Stimulated activated CD8-positive, alpha-beta memory T cell treated with anti-CD3 and anti-CD28 coated beads, Interleukin-4, amount 100 ng/mL, for 24 hours (primary cell): Measurements from ENCODE around the gene SYK.
"Not testable (repeated sequence)": the region's sequence is repeated elsewhere in the genome, so short reads cannot be mapped to it uniquely, and the experiment has no call there.

ENCODE experiments used
- DNase-seq: peaks from one replicate; pipeline ENCODE4 v3.0.0-alpha.2; 2020; ENCODE audit warnings: low read depth

Gene SYK

DNA sequence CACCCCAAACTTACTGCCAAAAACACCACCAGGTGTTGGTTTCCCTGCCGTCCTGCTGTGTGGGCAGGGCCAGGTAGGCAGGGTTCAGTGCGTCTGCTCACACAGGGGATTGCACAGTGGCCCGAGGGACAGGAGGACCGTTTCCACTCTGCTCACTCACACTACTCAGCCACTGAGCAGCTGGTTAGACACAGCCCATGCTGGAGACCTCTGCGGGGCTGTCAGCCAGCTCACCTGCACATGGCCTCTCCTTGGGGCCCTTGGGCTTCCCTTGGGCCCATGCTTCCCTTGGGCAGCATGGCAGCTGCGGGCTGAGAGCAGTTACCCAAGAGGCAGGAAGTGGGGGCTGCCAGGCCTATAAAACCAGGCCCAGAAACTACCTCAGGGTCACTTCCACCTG is 79.0 kb downstream of the SYK start:
- DNase-seq = no peak

DNA sequence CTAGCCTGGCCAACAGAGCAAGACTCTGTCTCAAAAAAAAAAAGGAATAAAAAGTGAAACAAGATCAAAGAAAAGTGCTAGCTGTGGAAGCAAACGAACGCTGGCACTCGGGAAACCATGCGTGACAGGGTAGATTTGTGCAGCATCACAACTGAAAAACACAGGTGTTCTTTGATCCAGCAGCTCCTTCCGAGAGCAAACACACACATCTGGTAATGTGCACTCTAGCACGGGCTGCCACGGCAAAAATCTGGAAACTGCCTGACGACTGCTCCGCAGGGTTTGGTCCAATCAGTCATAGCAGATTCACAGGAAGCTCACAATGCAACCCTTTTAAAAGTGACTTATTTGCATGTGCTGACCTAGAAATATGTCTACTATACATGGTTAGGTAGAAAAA is 80.0 kb downstream of the SYK start:
- DNase-seq = no peak

DNA sequence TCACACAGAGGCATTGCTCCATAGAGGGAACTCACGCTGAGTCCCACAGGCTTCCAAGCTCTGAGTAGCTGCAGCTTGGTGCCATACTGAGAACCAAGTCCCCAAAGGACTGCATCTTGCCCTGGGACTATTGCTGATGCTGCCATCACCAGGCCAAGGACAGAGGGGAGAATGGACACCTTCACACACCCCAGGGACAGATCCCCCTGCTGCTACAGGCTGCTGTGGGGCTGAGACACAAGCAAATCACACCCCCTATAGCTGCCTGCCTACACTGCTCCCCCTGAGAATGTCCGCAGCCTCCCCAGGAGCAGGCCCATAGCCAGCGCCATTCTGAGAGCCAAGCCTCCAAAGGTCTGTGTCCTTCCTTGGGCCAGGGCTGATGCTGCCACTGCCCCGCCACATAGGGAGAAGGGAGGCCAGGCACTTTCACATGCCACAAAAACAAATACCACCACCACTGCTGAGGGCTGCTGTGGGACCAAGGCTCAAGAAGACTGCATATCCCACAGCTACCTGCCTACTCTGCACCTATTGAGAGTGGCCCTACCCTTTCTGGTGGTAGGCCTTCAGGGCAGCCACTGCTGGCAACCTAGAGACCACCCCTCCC is 81.5 kb downstream of the SYK start:
- DNase-seq = no peak

DNA sequence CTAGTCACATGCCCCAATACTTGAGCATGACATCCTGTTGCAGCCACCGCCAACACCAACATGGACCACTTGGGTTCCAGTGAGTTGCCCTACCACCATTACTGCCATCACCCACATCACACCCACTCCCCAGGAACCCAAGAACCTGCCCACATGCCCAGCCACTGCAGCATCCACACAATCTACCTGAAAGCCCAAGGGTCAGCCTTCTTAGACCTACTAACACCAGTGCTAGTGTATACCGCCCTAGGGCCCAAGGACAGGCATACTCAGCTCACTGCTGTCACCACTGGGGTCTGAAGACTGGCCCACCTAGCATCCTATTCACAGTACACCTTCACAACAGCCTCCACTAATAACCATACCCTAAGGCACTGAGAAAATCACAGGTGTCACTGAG is 82.0 kb downstream of the SYK start:
- DNase-seq = no peak

DNA sequence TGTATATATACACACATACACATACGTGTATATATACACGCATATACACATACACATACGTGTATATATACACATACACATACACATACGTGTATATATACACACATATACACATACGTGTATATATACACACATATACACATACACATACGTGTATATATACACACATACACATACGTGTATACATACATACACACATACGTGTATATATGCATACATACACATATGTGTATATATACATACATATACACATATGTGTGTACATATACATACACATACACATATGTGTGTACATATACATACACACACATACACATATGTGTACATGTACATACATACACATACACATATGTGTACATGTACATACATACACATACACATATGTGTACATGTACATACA is 82.6 kb downstream of the SYK start:
- DNase-seq = no peak

DNA sequence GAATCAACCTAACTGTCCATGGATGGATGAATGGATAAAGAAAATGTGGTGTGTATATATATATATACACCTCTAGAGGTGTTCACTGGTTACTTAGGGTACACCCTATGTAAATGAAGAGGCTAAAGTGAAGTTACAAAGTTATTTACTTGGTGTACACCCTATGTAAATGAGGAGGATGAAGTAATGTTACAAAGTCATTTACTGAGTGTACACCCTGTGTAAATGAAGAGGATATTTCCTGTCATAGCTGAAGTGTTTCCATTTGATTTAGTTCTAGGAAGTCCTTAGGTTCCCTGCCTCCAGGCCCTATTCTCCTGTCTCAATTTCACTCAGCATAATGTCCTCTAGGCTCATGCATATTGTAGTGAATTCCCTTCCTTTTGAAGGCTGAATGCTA is 85.2 kb downstream of the SYK start:
- DNase-seq = not testable (repeated sequence)

DNA sequence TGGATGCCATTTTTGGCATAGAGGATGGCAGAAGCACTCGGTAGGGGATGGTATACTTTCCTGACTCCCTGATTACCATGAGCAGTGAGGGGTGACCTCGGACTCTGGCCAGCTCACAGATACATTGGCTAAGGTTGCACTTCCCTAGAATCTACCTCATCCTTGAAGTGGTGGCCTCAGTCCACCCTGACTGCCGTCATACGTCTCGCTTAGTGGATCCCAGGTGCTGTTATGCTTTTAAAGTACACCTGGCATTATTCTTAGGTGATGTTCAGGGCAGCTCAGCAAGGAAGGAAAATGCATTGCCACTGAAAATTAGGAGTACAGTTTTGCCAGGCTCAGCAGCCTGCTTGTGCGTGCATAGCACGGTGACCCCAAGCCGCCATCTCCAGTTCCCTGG is 87.3 kb downstream of the SYK start:
- DNase-seq = no peak

DNA sequence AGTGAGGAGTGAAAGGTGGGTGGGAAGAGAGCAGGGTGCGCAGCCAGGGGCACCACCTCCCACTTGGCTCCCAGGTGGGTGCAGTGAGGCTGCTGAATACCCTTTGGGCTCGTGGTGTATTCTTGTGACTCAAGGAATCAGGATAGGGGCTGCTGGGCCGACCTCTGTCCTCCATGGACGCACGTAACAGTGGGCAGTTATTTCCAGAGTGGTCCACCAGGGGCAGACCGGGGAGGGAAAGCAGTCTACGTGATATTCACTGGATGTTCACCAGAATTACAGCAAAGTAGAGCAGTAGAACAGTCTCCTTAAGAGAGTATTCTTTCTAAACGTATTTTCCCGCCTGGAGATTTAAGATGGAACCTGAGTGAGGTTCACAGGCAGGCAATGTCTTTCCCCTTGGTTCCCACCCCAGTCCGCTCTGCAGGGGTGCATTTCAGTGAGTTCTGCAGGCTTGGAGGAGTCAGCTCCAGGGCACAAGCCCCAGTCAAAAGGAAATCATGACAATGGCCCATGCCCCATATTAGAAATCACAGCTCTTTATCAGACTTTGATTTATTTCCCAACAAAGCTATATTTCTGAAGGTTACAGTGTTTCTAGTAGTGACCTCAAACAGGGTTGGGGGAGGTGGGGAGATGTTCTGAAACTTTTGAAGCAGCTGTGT is 88.7 kb downstream of the SYK start:
- DNase-seq = no peak

DNA sequence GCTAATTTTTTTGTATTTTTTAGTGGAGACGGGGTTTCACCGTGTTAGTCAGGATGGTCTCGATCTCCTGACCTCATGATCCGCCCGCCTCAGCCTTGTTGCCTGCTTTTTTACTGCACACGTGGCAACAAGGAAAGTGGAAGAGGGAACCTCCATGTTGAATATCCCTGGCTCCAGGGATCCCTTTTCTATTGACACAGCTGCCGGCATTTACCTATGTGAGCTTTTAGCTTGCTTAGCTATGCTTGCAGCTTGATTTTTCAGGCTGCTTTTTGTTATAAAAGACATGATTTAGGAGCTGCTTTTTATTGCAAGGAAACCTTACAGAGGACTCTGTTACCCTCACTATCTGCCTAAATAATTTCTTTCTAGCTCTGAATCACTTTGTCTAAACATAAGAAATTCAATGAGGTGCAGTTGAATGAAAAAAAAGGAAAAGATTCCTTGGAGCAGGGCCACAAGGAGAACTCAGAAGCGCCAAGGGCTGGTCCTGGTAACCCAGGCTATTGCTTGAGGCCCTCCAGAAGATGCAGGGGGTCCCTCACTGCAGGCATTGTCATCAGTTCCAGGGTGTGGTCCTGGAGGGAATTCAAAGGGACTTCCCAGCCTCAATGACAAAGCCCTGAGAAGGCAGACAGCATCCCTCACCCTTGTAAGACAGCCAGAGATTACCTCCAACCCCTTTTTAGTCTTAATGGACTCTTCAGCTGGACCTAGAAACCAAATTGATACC is 89.9 kb downstream of the SYK start:
- DNase-seq = no peak

DNA sequence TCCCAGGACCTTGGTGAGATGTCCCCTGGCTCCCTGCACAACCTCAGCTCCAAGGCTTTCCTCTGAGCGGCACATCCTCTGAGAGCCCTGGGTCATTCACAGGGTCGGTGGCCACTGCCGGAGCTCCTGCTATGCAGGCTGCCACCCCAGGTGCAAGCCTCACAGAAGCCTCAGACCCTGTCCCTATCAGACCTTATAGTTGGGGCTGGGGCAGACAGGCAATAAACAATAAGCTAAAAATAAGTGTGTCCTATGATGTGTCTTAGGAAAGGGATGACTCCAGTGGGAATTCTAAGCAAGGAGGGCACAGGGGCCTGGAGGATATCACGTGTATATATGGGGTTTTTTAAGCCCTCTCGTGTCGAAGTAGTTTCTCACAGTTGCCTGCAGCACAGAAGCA is 91.3 kb downstream of the SYK start:
- DNase-seq = no peak

DNA sequence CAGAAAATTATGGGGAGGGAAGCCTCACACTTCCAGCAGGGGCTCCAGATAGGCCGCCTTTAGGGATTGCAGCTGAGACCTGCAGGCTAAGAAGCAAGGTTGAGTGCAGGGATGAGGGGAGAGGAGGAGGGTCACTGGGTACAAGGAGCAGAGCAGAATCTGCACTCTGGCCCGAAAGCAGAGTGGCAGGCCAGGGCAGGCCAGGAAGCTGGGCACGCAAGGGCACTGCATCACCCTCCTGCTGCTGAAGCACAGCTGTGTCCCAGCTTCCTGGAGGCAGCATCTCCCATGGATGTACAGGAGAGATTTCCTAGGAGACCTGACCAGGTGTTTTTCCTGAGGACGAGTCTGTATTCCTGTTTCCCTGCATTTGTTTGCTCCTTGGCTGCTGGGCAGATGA is 92.1 kb downstream of the SYK start:
- no peak for DNase-seq

DNA sequence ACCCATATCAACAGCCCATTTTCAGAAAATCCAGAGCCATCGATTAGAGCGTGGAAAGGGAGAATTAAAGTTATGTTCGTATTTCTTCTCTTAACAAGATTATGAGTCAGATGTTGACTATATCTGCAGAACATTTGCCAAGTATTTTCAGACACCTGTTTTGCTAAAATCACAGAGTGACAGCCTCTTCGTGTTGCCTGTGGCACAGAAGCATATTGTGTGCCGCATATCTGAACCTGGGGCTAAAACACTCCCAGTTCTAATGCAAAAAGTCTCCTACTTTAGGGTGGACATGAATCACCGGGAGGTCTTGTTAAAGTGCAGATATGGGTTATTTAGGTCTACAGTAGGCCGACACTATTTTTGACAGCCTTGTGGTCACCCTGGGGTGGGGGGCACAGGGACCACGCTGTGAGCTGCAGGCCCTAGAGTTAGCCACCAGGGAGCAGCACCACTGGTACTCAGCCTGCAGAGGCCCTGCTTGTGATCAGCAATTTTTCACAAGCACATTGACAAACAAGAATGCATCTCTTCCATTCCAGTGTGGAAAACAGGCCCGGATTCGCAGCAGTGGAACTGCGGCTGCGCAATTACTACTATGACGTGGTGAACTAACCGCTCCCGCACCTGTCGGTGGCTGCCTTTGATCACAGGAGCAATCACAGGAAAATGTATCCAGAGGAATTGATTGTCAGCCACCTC is 93.5 kb downstream of the SYK start:
- DNase-seq = no peak

DNA sequence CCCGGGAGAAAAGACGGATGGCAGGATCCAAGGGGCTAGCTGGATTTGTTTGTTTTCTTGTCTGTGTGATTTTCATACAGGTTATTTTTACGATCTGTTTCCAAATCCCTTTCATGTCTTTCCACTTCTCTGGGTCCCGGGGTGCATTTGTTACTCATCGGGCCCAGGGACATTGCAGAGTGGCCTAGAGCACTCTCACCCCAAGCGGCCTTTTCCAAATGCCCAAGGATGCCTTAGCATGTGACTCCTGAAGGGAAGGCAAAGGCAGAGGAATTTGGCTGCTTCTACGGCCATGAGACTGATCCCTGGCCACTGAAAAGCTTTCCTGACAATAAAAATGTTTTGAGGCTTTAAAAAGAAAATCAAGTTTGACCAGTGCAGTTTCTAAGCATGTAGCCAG is 94.2 kb downstream of the SYK start:
- no peak for DNase-seq

DNA sequence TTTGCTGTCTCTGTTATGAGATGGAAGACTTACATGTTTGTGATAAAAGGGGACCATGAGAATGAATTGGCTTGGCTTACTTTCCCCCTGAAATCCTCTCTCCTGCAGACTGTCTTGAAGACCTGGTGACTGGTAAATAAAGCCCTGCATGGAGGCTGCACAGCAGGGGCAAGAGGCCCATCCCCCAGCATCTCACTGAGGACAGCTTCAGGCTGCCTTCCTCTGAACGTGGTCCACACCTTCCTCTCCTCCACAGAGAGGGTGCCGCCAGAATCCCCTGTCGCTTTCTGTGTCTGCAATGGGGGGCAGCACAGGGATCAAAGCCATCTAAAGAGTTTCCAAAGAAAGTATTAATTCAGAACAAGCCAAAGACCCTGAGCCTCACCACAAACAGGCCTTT is 94.6 kb downstream of the SYK start:
- DNase-seq = no peak

DNA sequence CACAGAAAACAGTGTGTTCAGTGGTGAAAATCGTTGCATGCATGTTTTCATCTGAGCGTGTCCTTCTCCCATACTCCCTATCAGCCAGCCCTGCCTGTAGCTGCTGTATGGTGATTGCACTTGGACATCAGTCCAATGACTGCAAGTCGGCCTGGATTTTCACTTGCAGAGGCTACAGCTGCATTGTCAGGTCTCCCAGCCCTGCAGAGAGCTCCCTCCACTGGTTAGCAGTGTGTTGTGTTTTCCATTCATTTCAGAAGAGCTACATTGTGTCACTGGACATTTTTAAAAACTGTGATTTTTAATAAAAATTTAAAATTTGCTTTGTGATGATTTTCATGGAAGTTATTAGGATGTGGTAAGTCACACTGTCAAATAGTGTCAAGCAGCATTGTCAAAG is 96.6 kb downstream of the SYK start:
- DNase-seq = no peak

DNA sequence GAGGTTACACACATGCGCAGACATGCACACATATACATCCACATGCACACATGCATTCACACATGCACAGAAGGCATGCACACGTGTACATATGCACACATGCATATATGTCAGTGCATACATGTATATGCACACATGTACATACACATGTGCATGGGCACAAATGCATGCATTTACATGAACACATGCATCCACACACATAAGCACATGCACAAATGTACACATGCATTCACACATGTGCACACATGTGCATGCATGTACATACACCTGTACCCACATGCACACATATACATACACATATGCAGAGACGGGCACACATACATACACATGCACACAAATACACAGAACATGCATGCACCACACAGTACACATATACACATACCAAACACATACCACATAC is 97.7 kb downstream of the SYK start:
- no peak for DNase-seq

DNA sequence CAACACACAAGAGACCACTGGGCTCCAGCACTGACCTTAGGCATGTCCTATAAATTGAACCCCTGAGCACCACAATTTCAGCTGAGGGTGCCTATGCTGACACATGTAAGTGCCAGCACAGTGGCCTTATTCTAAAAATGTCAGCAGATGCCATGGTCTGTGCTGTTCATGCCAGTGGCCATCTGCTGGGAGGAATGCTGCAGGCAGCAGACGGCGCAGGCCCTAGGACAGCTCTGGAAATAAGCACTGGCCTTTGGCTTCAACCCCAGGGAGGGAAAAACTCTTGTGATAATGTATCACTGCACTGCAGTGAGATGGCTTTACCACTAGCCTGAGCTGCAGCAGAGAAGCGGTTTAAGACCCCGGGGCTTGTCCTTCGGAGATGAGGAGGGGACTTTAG is 98.5 kb downstream of the SYK start:
- DNase-seq = no peak

DNA sequence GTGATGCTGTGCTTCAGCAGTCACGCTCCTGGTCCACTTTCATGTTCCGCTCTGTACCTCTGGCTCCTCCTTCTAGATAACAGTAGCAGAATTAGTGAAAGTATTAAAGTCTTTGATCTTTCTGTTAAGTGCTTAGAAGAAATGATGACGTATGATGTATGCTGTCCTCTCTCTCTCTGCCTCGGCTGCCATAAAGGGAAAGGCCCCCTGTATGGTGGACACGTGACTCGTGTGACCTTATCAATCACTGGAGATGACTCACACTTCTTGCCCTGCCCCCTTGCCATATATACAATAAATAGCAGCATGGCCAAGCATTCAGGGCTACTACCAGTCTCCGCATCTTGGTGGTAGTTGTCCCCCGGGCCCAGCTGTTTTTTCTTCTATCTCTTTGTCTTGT is 100.3 kb downstream of the SYK start:
- no peak for DNase-seq

DNA sequence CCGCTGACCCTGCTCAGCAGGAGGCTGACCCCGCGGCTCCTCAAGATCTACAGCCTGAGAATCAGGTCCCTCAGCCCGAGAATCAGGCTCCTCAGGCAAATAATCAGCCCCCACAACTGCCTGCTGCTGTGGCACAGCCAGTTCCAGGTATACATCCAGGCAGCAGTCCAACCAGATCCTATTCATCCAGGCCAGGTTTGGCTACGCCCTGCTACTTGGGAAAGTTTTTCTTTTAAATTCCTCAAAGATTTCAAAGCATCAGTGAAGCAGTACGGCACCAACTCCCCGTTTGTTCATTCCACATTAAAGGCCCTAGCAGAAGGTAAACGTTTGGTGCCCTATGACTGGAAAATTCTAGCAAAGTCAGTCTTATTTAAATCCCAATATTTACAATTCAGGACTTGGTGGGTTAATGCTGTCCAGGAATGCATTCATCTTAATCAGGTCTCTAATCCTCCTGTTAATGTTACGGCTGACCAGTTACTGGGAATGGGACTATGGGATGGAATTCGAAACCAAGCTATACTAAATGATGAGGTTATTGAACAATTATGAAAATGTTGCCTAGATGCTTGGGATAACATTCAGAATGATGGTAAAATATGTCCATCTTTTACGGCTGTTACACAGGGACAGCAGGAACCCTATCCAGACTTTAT is 102.3 kb downstream of the SYK start:
- DNase-seq = no peak

DNA sequence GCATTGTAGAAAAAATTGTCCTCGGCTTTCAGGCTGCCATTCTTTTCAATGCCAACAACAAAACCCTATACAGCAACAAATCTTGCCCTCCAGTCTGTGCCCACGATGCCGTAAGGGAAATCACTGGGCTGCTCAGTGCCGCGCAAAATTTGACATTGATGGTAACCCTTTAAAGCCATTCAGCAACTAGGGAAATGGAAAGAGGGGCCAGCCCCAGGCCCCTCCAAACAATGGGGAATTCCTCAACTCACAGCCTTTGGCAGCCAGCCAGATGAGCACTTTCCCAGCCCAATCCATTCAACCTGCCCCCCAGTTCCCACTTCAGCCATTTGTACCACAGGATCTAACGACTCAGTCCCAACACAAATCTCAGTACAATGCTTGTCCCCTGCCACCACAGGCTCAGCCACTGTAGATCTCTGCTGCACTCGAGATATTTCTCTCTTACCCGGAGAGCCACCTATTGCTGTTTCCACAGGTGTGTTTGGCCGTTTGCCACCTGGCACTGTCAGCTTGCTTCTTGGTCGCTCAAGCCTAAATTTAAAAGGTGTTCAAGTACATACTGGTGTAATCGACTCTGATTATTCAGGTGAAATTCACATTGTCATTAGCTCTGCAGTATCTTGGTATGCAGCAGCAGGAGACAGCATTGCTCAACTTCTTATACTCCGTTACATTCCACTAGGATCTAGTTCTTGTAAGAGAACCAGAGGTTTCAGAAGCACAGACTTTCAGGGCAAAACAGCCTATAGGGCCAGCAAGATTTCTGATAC is 103.3 kb downstream of the SYK start:
- no peak for DNase-seq

DNA sequence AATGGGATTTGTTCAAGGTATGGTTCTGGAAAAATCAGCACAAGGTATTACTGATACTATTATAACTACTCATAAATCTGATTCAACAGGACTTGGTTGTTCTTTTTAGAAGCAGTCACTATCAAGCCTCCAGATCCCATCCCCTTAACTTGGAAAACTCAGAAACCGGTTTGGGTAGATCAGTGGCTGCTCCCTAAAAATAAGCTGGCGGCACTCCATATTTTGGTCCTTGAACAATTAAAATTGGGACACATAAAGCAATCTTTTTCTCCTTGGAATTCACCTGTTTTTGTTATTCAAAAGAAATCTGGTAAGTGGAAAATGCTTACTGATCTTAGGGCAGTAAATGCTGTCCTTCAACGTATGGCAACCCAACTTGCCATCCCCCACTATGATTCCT is 104.2 kb downstream of the SYK start:
- DNase-seq = no peak
